ENCODE data around the gene ANO1.

Gene ANO1

GRCh38 chr11:70116386-70117065 is 38.4 kb downstream of the ANO1 start:
- no peak for DNase-seq (ENCODE audit: low read depth)

GRCh38 chr11:70117567-70118145 is 39.5 kb downstream of the ANO1 start:
- no peak for DNase-seq (ENCODE audit: low read depth)

- DNase-seq (ENCODE audit: low read depth), result no peak
Measured at GRCh38 chr11:70118642-70119041, 40.5 kb downstream of the ANO1 start.

- DNase-seq (ENCODE audit: low read depth), result no peak
Measured at GRCh38 chr11:70119502-70119901, 41.4 kb downstream of the ANO1 start.

DNA sequence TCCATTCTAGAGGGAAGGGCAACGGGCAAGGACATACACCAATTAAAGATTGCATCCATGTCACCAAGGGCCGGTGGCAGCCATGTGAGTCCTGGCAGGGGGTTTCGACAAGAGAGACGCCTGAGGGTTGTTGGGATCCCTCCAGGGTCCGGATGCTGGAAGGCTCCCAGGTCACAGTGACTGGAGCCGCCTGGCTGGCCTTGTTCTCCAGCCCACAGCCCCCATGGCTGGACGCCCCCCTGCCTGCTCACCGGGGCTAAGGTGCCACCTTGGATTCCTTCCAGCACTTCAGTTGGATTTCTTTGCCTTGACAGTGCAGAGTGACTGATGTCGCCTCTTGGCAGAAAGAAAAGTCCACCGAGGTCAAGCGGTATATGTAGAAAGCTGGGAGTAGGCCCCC is 42.6 kb downstream of the ANO1 start:
- no peak for DNase-seq (ENCODE audit: low read depth)

- DNase-seq (ENCODE audit: low read depth), result no peak
Measured at GRCh38 chr11:70122490-70123198, 44.5 kb downstream of the ANO1 start.

- DNase-seq (ENCODE audit: low read depth), result no peak
Measured at GRCh38 chr11:70123711-70124110, 45.6 kb downstream of the ANO1 start.

DNA sequence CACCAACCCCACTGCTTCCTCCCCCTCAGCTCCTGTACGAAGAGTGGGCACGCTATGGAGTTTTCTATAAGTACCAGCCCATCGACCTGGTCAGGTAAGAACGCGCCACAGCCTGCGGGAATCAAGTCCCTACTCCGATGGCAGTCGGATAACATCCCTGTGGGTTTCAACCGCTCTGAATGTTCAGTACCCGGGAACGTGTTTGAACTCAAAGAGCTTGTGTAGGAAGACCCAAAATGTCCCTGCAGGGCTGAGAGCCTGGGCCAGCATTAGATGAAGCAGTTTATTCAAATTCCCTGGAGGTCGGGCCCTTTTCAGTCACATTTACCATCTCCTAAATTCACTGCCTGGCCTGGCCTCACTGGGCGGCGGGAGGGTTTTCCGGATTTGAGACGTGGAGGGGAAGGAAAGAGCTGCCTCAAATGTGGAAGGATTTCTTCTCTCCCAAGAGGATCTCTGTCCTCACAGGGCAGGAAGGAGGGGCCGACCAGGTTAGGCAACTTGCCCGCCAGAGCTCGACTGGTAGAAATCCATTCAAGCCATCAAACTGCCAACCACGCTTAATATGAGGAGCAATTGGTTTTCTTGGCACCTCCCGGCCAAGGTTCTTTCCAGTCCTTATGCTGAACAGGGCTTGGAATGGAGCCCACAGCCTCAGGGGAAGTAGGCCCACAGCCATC is 46.3 kb downstream of the ANO1 start:
- DNase-seq (ENCODE audit: low read depth), result no peak

GRCh38 chr11:70126494-70126893 is 48.4 kb downstream of the ANO1 start:
- DNase-seq (ENCODE audit: low read depth), result no peak

GRCh38 chr11:70127653-70128434 is 49.7 kb downstream of the ANO1 start:
- DNase-seq (ENCODE audit: low read depth), result peak; percentile 58

- DNase-seq (ENCODE audit: low read depth), result peak; percentile 39
Measured at GRCh38 chr11:70128435-70128906, 50.4 kb downstream of the ANO1 start.

DNA sequence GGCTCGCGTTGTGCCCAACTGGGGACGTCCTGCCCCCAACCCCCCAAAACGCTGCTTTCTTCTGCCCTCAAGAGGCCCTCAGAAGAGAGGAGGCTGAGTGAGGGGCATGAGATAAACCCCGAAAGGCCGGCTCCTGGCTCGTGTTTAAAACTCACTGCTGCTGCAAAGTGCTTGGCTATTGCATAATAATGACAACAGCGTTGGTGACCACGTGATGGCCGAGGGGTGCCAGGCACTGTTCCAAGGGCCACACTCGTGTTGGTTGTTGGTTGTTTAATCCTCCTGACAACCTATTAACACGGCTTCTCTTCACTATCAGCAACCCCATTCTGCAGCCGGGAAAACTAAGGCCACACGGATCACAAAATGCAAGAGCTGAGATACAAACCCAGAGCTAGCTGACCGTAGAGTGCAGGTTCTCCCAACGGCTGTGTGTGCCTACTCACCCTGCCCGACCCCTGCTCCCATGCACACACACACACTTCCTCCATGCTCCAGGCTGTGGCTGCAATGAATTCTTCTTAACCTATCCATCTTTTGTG is 51.0 kb downstream of the ANO1 start:
- no peak for DNase-seq (ENCODE audit: low read depth)

DNA sequence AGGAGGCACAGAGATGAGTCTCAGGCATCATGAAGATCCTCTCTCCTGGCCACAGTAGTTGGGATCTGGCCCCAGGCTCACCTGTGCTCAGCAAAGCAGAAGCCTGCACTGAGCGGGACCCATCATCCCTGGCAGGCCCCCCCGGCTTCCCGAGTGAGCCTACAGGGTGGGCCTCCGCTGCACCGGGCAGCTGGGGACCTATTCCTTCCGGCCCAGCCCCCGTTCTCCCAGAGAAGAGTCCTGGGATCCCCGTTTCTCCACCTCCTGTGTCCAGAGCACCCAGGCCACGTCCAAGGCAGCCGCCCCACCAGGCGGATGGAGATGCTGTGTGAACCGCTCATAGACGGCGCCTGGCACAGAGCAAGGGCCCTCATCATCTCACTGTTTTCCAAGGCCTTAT is 52.5 kb downstream of the ANO1 start:
- no peak for DNase-seq (ENCODE audit: low read depth)

DNA sequence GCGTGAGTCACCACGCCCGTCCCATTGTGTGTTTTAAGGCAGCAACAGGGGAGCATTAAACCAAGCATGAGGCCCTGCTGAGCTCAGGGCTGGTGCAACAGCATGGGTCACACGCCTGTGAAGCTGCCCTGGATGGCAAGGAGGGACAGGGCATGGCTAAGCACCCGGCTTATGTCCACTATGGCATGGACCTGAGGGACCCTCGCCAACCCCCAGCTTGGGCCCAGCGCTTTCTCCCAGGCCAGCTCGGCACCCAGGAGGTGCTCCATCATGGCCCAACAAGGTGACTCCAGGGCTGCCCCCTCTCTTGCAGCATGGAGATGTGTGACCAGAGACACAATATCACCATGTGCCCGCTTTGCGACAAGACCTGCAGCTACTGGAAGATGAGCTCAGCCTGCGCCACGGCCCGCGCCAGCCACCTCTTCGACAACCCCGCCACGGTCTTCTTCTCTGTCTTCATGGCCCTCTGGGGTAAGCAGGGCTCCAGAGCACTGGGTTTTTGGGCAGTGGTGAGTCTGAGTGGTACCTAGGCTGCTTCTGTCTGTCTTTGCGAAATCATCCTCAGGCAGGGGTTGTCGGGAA is 53.6 kb downstream of the ANO1 start:
- DNase-seq (ENCODE audit: low read depth), result no peak

GRCh38 chr11:70132641-70133040 is 54.5 kb downstream of the ANO1 start:
- no peak for DNase-seq (ENCODE audit: low read depth)

DNA sequence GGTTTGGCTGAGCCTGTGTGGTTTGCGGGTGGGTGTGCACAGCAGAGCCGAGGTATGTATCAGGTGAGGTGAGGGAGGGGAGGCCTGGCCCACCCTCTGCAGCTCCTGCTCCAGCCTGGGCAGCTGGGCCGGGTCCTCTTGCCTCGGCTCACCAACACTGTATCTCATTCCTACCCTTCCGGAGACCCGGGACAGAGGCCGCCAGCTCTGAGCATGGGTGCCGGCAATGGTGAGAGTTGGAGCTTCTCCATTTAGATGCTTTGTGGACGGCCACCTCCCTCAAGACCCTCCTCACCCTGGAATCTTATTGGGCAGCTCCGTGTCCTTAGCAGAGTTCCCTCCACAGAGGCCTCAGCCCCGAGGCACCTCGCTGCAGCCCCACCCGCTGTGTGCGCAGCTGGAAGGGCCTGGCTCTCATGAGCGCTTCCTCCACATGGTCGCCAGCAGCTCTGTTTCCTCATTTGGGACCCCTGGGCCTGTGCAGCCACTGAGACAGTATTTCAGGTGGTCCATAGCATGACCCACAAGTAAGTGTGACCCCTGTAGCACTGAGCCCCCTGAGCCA is 55.7 kb downstream of the ANO1 start:
- no peak for DNase-seq (ENCODE audit: low read depth)

DNA sequence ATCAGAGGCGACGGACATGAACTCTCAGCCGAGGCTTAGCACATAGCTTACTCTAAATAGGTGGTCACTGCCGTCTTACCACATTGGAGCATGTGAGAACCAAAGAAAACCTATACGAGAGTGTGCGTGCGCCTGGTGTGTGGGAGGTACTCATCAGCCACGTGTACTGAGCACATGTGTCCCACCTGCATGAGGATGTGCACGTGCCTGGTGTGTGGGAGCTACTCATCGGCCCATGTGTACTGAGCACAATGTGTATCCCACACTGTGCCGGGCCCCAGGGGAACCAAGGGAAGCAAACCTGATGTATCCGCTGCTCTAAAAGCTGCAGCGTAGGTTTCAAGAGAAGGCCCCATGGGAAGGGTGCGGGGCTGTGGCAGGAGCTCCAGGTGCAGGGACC is 56.4 kb downstream of the ANO1 start:
- no peak for DNase-seq (ENCODE audit: low read depth)

DNA sequence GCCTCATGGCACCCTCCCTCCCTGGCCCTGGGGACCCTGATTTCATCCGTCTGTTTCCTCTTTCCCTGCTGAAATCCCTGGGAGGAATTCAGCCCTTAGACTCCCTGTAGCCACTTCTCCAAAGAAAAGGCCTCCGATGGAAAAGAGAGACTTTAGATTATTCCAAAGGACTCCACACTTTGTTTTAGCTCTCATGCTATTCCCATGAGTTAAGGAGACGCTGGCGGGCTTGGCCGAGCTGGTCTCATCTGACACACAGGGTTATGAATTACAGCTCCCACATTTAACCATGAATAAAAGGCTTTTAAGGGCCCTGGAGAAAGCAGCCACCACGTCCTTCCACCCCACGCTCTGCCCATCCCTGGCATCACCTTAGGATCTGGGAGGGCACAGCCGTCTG is 57.0 kb downstream of the ANO1 start:
- no peak for DNase-seq (ENCODE audit: low read depth)

- DNase-seq (ENCODE audit: low read depth), result peak; percentile 28
Measured at GRCh38 chr11:70135625-70136059, 57.5 kb downstream of the ANO1 start.

GRCh38 chr11:70137383-70137782 is 59.3 kb downstream of the ANO1 start:
- DNase-seq (ENCODE audit: low read depth), result no peak

GRCh38 chr11:70138403-70138802 is 60.3 kb downstream of the ANO1 start:
- no peak for DNase-seq (ENCODE audit: low read depth)
